GM23338 (cell line): ENCODE data around the gene IGFBP7. TPM values are rescaled to one million over a fixed set of nuclear protein-coding genes. Genes with fewer than 3 reads are reported as not detected.

Source experiments
- ATAC-seq: fragments of 200-7000 bp; cut with Tn5 transposase; 3 replicates; pipeline ENCODE4 v1.9.1; 2020
- DNase-seq: peaks from one replicate; pipeline ENCODE4 v3.0.0-alpha.2; 2015; ENCODE audit warnings: low spot score
- H2AFZ ChIP-seq: fragments of 200-600 bp; sonication (generic); 2 replicates; pipeline ENCODE4 v1.8.0; 2016; ENCODE audit warnings: antibody characterized with exemption, mild to moderate bottlenecking, moderate library complexity
- H3F3A ChIP-seq: fragments of 200-600 bp; sonication (generic); replicated peaks from 2 replicates; pipeline ENCODE4 v1.8.0; 2017; ENCODE audit warnings: antibody characterized with exemption, mixed run types, low read depth
- H3K27ac ChIP-seq: fragments of 200-600 bp; sonication (generic); 2 replicates; pipeline ENCODE4 v1.6.1; 2016; ENCODE audit warnings: low read depth
- H3K27me3 ChIP-seq: fragments of 200-600 bp; sonication (generic); 2 replicates; pipeline ENCODE4 v1.8.0; 2016; ENCODE audit warnings: mild to moderate bottlenecking, mixed run types, moderate library complexity; ENCODE audit not compliant: insufficient read depth
- H3K36me3 ChIP-seq: fragments of 200-600 bp; sonication (generic); 2 replicates; pipeline ENCODE4 v1.8.0; 2016; ENCODE audit warnings: mild to moderate bottlenecking; ENCODE audit not compliant: insufficient read depth
- H3K4me1 ChIP-seq: fragments of 200-600 bp; sonication (generic); 2 replicates; pipeline ENCODE4 v1.8.0; 2016; ENCODE audit warnings: mild to moderate bottlenecking, moderate library complexity; ENCODE audit not compliant: insufficient read depth
- H3K4me2 ChIP-seq: fragments of 200-600 bp; sonication (generic); 2 replicates; pipeline ENCODE4 v1.7.1; 2017; ENCODE audit warnings: mixed run types
- H3K4me3 ChIP-seq: fragments of 200-600 bp; sonication (generic); 2 replicates; pipeline ENCODE4 v1.6.1; 2016; ENCODE audit warnings: mixed run types
- H3K79me2 ChIP-seq: fragments of 200-600 bp; sonication (generic); replicated peaks from 2 replicates; pipeline ENCODE4 v1.8.0; 2017; ENCODE audit warnings: mild to moderate bottlenecking; ENCODE audit not compliant: insufficient read depth
- H3K9me2 ChIP-seq: fragments of 200-600 bp; sonication (generic); 2 replicates; pipeline ENCODE4 v1.8.0; 2017; ENCODE audit not compliant: insufficient read depth
- H4K20me1 ChIP-seq: fragments of 200-600 bp; sonication (generic); replicated peaks from 2 replicates; pipeline ENCODE4 v1.8.0; 2017; ENCODE audit warnings: mild to moderate bottlenecking; ENCODE audit not compliant: insufficient read depth
- H3K27ac Mint-ChIP-seq: 2 replicates; pipeline ENCODE4 v1.8.0; 2020; ENCODE audit warnings: inconsistent platforms, mild to moderate bottlenecking, moderate library complexity, mixed read lengths
- H3K27me3 Mint-ChIP-seq: 3 replicates; pipeline ENCODE4 v1.8.0; 2022; ENCODE audit warnings: low read depth, mild to moderate bottlenecking, moderate library complexity, mixed read lengths, inconsistent platforms; ENCODE audit not compliant: insufficient read depth, poor library complexity
- H3K36me3 Mint-ChIP-seq: 3 replicates; pipeline ENCODE4 v1.8.0; 2021; ENCODE audit warnings: low read depth, mild to moderate bottlenecking, inconsistent platforms, moderate library complexity, mixed read lengths
- H3K4me1 Mint-ChIP-seq: 3 replicates; pipeline ENCODE4 v1.8.0; 2020; ENCODE audit warnings: mild to moderate bottlenecking, inconsistent platforms, mixed read lengths
- H3K4me3 Mint-ChIP-seq: 3 replicates; pipeline ENCODE4 v1.8.0; 2021; ENCODE audit warnings: moderate library complexity, mild to moderate bottlenecking, inconsistent platforms, mixed read lengths
- H3K9me3 Mint-ChIP-seq: 3 replicates; pipeline ENCODE4 v1.8.0; 2020; ENCODE audit warnings: moderate library complexity, mild to moderate bottlenecking, inconsistent platforms, mixed read lengths
- CREB1 ChIP-seq: fragments of 250-450 bp; sonication (Bioruptor Pico); IDR thresholded peaks from 2 replicates; pipeline ENCODE4 v1.5.0; 2020; ENCODE audit warnings: low read depth, mild to moderate bottlenecking, moderate library complexity
- CTCF ChIP-seq, 2 experiments: fragments of 200-600 bp in 1 of 2; sonication (generic) in 1 of 2; conservative IDR thresholded peaks; 2 replicates each; pipeline versions ENCODE4 v1.5.1 to v1.6.1; 2016 to 2017; ENCODE audit warnings: antibody characterized with exemption in 2 of 2, low read depth in 2 of 2, mild to moderate bottlenecking in 2 of 2, moderate library complexity in 1 of 2
- ETS1 ChIP-seq: IDR thresholded peaks from 2 replicates; pipeline ENCODE4 v1.6.1; 2016; ENCODE audit warnings: antibody characterized with exemption
- EZH2 ChIP-seq: fragments of 200-600 bp; sonication (generic); IDR thresholded peaks from one replicate; pipeline ENCODE4 v1.8.0; 2017; ENCODE audit warnings: antibody characterized with exemption, mild to moderate bottlenecking, low read depth; ENCODE audit not compliant: unreplicated experiment
- EZH2phosphoT487 ChIP-seq: fragments of 200-600 bp; sonication (generic); IDR thresholded peaks from one replicate; pipeline ENCODE4 v1.8.1; 2018; ENCODE audit warnings: antibody characterized with exemption; ENCODE audit not compliant: unreplicated experiment
- POLR2AphosphoS5 ChIP-seq: IDR thresholded peaks from 2 replicates; pipeline ENCODE4 v1.6.1; 2016; ENCODE audit warnings: antibody characterized with exemption, low read depth
- STAT1 ChIP-seq: IDR thresholded peaks from one replicate; pipeline ENCODE4 v1.6.1; 2016; ENCODE audit warnings: antibody characterized with exemption; ENCODE audit not compliant: unreplicated experiment
- ZNF114 ChIP-seq: fragments of 250-450 bp; sonication (Bioruptor Pico); IDR thresholded peaks from 2 replicates; pipeline ENCODE4 v1.5.0; 2020; ENCODE audit warnings: mild to moderate bottlenecking, moderate library complexity
- ZNF331 ChIP-seq: fragments of 250-450 bp; sonication (Bioruptor Pico); IDR thresholded peaks from 2 replicates; pipeline ENCODE4 v1.5.0; 2020; ENCODE audit warnings: low read depth, mild to moderate bottlenecking, moderate library complexity
- polyA plus RNA-seq: library from polyadenylated mRNA; unstranded; fragments of >200 nt; fragmentation: Nextera tagmentation; extraction: Ambion mirVana; gene quantifications from 2 replicates; pipeline ENCODE4 v1.2.1, GENCODE V29; 2016
- total RNA-seq: library from RNA; depleted of rRNA; stranded (reverse); fragments of >200 nt; shearing (Covaris generic); gene quantifications from 2 replicates; pipeline ENCODE4 v1.2.3, GENCODE V29; 2014
- TF ChIP-seq, protein P1 (sequence below): fragments of 250-450 bp; sonication (Bioruptor Pico); IDR thresholded peaks from 2 replicates; pipeline ENCODE4 v1.5.0; 2020; ENCODE audit warnings: mild to moderate bottlenecking, moderate library complexity

The IGFBP7 gene
- total and polyA plus RNA-seq, 2 experiments from 2014 or later, result 0.49 to 7.9 TPM

DNA sequence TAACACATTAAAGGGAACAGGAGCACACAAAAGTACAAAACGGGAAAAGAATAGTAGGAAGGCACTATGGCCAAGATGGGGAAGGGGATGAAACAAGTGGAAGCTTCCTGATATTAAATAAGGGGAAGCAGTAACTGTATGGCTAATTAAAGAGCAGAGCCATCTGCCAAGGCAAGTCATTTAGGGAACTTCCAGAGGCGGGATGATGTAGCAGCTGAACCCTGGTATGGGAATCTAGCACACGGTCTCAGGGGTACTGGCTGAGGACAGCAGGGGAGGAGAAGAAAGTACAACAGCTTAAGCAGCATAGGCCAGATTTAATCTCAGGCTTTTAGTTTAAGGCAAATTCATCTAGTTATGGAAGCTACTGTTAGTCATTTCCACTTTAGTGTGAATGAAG is 59.1 kb downstream of the IGFBP7 start (continued):
- TF ChIP-seq ETS1 (no peak), EZH2phosphoT487 (no peak), CREB1 (no peak), ZNF114 (CRISPR knock-in tag) (no peak), STAT1 (no peak), CTCF (conservative IDR thresholded peaks at IDR 0.05; ENCODE audit: low read depth in 2 of 2) (no peak), POLR2AphosphoS5 (no peak)

DNA sequence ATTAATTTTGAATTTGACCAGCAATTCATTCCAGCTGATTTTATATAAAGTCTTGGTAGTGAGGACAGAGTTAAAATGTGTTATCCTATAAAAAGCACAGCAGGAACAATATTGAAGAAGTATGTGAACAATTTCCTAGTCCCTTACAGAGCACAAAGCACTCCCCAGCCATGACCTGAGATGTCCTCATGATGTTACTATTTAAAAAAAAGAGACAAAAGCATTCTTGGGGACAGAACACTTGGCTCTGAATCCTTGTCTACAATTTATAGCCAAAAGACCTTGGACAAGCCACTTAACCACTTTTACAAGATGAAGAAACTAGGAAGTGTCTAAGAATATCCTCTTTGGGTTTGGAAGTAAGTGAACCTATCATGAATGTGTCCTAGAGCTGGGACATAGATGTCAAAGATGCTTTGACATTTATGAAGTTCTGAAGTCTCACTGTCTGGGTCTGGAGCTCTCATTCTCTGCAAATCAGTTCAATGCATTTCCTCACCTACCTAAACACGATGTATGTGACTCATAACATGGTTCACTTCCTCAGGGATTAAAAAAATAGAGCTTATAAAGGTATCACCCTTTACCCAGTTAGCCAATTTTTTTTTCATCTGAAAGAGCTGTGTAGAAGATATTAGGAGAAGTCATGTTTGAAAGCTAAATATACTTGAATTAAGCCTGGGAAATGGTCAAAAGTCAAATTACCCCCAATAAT is 61.4 kb downstream of the IGFBP7 start:
- H3K36me3 ChIP-seq, result no peaks in the 10 kb centered on the region
- no peaks in the 10 kb centered on the region; the same call in 2 of the 3 replicates for H3K36me3 Mint-ChIP-seq
- no peaks in the 10 kb centered on the region for H3K4me1 Mint-ChIP-seq
- no peaks in the 10 kb centered on the region for H4K20me1 ChIP-seq
- no peaks in the 10 kb centered on the region for H3K79me2 ChIP-seq
- no peak overlapping the region for H3K4me3 ChIP-seq
- H3K9me3 Mint-ChIP-seq, result peaks cover 7% of the 10 kb centered on the region; the same call in 2 of the 3 replicates
- H3K4me3 Mint-ChIP-seq, result no peak overlapping the region
- DNase-seq (no peak), ATAC-seq (no peak)
- 0 out of 2 replicates have a peak, but pooled peaks cover 3% of the 10 kb centered on the region for H3K9me2 ChIP-seq
- H3K4me1 ChIP-seq, result no peaks in the 10 kb centered on the region
- no peaks in the 10 kb centered on the region for H3F3A ChIP-seq
- peaks cover 1% of the 10 kb centered on the region for H3K27me3 Mint-ChIP-seq
- H3K27ac Mint-ChIP-seq, result no peak overlapping the region
- H3K27ac ChIP-seq, result no peak overlapping the region
- H3K27me3 ChIP-seq, result no peaks in the 10 kb centered on the region
- no peak overlapping the region for H3K4me2 ChIP-seq
- H2AFZ ChIP-seq, result no peak overlapping the region
- TF ChIP-seq ZNF331 (CRISPR knock-in tag), result no peak
- TF ChIP-seq, protein P1, sequence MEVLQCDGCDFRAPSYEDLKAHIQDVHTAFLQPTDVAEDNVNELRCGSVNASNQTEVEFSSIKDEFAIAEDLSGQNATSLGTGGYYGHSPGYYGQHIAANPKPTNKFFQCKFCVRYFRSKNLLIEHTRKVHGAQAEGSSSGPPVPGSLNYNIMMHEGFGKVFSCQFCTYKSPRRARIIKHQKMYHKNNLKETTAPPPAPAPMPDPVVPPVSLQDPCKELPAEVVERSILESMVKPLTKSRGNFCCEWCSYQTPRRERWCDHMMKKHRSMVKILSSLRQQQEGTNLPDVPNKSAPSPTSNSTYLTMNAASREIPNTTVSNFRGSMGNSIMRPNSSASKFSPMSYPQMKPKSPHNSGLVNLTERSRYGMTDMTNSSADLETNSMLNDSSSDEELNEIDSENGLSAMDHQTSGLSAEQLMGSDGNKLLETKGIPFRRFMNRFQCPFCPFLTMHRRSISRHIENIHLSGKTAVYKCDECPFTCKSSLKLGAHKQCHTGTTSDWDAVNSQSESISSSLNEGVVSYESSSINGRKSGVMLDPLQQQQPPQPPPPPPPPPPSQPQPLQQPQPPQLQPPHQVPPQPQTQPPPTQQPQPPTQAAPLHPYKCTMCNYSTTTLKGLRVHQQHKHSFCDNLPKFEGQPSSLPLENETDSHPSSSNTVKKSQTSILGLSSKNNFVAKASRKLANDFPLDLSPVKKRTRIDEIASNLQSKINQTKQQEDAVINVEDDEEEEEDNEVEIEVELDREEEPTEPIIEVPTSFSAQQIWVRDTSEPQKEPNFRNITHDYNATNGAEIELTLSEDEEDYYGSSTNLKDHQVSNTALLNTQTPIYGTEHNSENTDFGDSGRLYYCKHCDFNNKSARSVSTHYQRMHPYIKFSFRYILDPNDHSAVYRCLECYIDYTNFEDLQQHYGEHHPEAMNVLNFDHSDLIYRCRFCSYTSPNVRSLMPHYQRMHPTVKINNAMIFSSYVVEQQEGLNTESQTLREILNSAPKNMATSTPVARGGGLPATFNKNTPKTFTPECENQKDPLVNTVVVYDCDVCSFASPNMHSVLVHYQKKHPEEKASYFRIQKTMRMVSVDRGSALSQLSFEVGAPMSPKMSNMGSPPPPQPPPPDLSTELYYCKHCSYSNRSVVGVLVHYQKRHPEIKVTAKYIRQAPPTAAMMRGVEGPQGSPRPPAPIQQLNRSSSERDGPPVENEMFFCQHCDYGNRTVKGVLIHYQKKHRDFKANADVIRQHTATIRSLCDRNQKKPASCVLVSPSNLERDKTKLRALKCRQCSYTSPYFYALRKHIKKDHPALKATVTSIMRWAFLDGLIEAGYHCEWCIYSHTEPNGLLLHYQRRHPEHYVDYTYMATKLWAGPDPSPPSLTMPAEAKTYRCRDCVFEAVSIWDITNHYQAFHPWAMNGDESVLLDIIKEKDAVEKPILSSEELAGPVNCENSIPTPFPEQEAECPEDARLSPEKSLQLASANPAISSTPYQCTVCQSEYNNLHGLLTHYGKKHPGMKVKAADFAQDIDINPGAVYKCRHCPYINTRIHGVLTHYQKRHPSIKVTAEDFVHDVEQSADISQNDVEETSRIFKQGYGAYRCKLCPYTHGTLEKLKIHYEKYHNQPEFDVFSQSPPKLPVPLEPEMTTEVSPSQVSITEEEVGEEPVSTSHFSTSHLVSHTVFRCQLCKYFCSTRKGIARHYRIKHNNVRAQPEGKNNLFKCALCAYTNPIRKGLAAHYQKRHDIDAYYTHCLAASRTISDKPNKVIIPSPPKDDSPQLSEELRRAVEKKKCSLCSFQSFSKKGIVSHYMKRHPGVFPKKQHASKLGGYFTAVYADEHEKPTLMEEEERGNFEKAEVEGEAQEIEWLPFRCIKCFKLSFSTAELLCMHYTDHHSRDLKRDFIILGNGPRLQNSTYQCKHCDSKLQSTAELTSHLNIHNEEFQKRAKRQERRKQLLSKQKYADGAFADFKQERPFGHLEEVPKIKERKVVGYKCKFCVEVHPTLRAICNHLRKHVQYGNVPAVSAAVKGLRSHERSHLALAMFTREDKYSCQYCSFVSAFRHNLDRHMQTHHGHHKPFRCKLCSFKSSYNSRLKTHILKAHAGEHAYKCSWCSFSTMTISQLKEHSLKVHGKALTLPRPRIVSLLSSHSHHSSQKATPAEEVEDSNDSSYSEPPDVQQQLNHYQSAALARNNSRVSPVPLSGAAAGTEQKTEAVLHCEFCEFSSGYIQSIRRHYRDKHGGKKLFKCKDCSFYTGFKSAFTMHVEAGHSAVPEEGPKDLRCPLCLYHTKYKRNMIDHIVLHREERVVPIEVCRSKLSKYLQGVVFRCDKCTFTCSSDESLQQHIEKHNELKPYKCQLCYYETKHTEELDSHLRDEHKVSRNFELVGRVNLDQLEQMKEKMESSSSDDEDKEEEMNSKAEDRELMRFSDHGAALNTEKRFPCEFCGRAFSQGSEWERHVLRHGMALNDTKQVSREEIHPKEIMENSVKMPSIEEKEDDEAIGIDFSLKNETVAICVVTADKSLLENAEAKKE, result no peak
- TF ChIP-seq STAT1, result no peak
- no peak for TF ChIP-seq POLR2AphosphoS5
- no peak for TF ChIP-seq EZH2
- TF ChIP-seq ETS1, result no peak
